Ovary (tissue), 9 donors: Measurements from ENCODE around the gene KCNMB2. TPM values are rescaled to one million over a fixed set of nuclear protein-coding genes. Genes with fewer than 3 reads are reported as not detected.

ENCODE experiments used
- DNase-seq, 5 donors: peaks; one replicate each; pipeline ENCODE4 v3.0.0-alpha.2; 2019 to 2020
- H3K27ac ChIP-seq, 2 donors: fragments of 200-600 bp; one replicate each; pipeline versions ENCODE4 v1.5.1 to v1.8.0; 2019 to 2022
- H3K27me3 ChIP-seq: fragments of 200-600 bp; one replicate; pipeline ENCODE4 v1.8.0; 2022
- H3K36me3 ChIP-seq: fragments of 200-600 bp; sonication (generic); one replicate; pipeline ENCODE4 v1.5.1; 2019
- H3K4me1 ChIP-seq: one replicate; pipeline ENCODE4 v1.8.1; 2013; ENCODE audit warnings: mild to moderate bottlenecking, moderate library complexity; ENCODE audit not compliant: insufficient read depth
- H3K4me3 ChIP-seq: fragments of 200-600 bp; sonication (generic); one replicate; pipeline ENCODE4 v1.5.1; 2017
- H3K9me3 ChIP-seq, 2 donors: fragments of 200-600 bp in 1 of 2; sonication (generic) in 1 of 2; one replicate each; pipeline versions ENCODE4 v1.5.1 to v1.8.1; 2013 to 2019; ENCODE audit warnings: mild to moderate bottlenecking in 1 of 2, moderate library complexity in 1 of 2
- CTCF ChIP-seq, 3 donors: fragments of 450-650 bp in 2 of 3; fragments of 200-600 bp in 1 of 3; IDR thresholded peaks; one replicate each; pipeline versions ENCODE4 v1.5.1 to v1.8.0; 2016 to 2022; ENCODE audit warnings: antibody characterized with exemption in 3 of 3, mild to moderate bottlenecking in 1 of 3
- EP300 ChIP-seq: sonication (generic); formaldehyde crosslinking; IDR thresholded peaks from one replicate; pipeline ENCODE4 v1.6.1; 2017; ENCODE audit warnings: antibody characterized with exemption
- POLR2A ChIP-seq: fragments of 450-650 bp; IDR thresholded peaks from one replicate; pipeline ENCODE4 v1.6.1; 2017; ENCODE audit warnings: antibody characterized with exemption, mild to moderate bottlenecking, moderate library complexity
- WGBS, 3 donors: extraction: QIAGEN DNeasy Blood & Tissue Kit in 1 of 3; methylation state at CpG; one replicate each; pipeline versions ENCODE4 v1.1.5 to v1.1.7; 2013 to 2017; 5-methylcytosine and 5-hydroxymethylcytosine counted together
- intact Hi-C, 4 donors: fragments of 100-400 bp; cut with DNase I; formaldehyde crosslinking; loops; one replicate each; pipeline versions ENCODE4 v1.11.0 to v1.15.1; 2022 to 2023
- polyA plus RNA-seq, 2 donors: library from polyadenylated mRNA; stranded (reverse); fragments of 200-250 nt in 1 of 2; fragments of 350-450 nt in 1 of 2; fragmentation: Illumina TruSeq in 1 of 2; extraction: RNeasy Lipid Tissue Mini Kit (QIAGEN cat#74804) in 1 of 2; gene quantifications; one replicate each; pipeline ENCODE4 v1.2.3, GENCODE V29; 2013 to 2014
- total RNA-seq, 7 donors: library from RNA; depleted of rRNA in 2 of 7; stranded (reverse); fragments of >200 nt in 2 of 7; fragmentation: NEBNext Ultra II Directional in 3 of 7; extraction: Animal tissue kit (Norgen Biotek cat#: 25700) in 3 of 7; gene quantifications; one replicate each; pipeline versions ENCODE4 v1.1.0 to v1.2.4, GENCODE V29; 2016 to 2023
- donor health status: DM: no; HTN: no; CAD: no; lungs with moderate emphysema.
- donor health status: DM: no; HTN: no; CAD: no.
- donor health status: Bipolar disorder and iron deficiency.
- donor health status: DM: yes; HTN: yes; CAD: no.
- donor health status: DM: no; HTN: no; CAD: no.
- donor health status: DM: yes; HTN: yes; CAD: no.

The KCNMB2 gene
- total and polyA plus RNA-seq, 9 donors, result 5.7 to 11.6 (median 7.5) TPM

- 82 to 97% (median 88%) methylated on average over 3 of the region's 3 CpGs for WGBS, 3 donors
- H3K27ac ChIP-seq, result no peak overlapping the region
- no peaks in the 10 kb centered on the region for H3K36me3 ChIP-seq
- no peak overlapping the region for H3K4me3 ChIP-seq
- no peak for DNase-seq
- H3K4me1 ChIP-seq, result peaks cover 2% of the 10 kb centered on the region
- no peaks in the 10 kb centered on the region for H3K27me3 ChIP-seq
- no peaks in the 10 kb centered on the region for H3K9me3 ChIP-seq
- intact Hi-C loops, result no loop called here
- TF ChIP-seq EP300 (no peak), CTCF (IDR thresholded peaks at IDR 0.05) (no peak), POLR2A (no peak)
Measured at GRCh38 chr3:178645503-178645902, 109.3 kb downstream of the KCNMB2 start.

- Histone ChIP-seq H3K27me3 (no peaks in the 10 kb centered on the region), H3K9me3 (no peaks in the 10 kb centered on the region), H3K36me3 (no peaks in the 10 kb centered on the region), H3K4me3 (no peak overlapping the region), H3K27ac (no peak overlapping the region), H3K4me1 (peaks cover 2% of the 10 kb centered on the region)
- TF ChIP-seq CTCF (IDR thresholded peaks at IDR 0.05) (no peak), POLR2A (no peak), EP300 (no peak)
- no peak for DNase-seq
- intact Hi-C loops, result no loop called here
- 58 to 64% (median 63%) methylated on average over 4 of the region's 4 CpGs for WGBS, 3 donors
Measured at GRCh38 chr3:178646186-178646862, 110.1 kb downstream of the KCNMB2 start.

- H3K9me3 ChIP-seq, result no peaks in the 10 kb centered on the region
- intact Hi-C loops, result no loop called here
- H3K27me3 ChIP-seq, result no peaks in the 10 kb centered on the region
- no peak overlapping the region for H3K4me3 ChIP-seq
- H3K4me1 ChIP-seq, result no peaks in the 10 kb centered on the region
- no peak overlapping the region for H3K27ac ChIP-seq
- 92 to 95% (median 94%) methylated on average over 4 of the region's 4 CpGs for WGBS, 3 donors
- H3K36me3 ChIP-seq, result no peaks in the 10 kb centered on the region
- TF ChIP-seq EP300, result no peak
- TF ChIP-seq POLR2A, result no peak
- TF ChIP-seq CTCF (IDR thresholded peaks at IDR 0.05), result no peak
- no peak for DNase-seq
Measured at GRCh38 chr3:178655488-178655887, 119.3 kb downstream of the KCNMB2 start.

GRCh38 chr3:178658694-178659325 is 122.6 kb downstream of the KCNMB2 start:
- TF ChIP-seq EP300, result no peak
- TF ChIP-seq CTCF (IDR thresholded peaks at IDR 0.05), result no peak
- TF ChIP-seq POLR2A, result no peak
- 76 to 80% (median 79%) methylated on average over 4 of the region's 4 CpGs for WGBS, 3 donors
- Histone ChIP-seq H3K27me3 (no peaks in the 10 kb centered on the region), H3K27ac (no peak overlapping the region), H3K9me3 (no peaks in the 10 kb centered on the region), H3K36me3 (no peaks in the 10 kb centered on the region), H3K4me3 (no peak overlapping the region), H3K4me1 (no peaks in the 10 kb centered on the region)
- intact Hi-C loops, result no loop called here
- no peak for DNase-seq
